H1 (cell line): ENCODE data around the gene SLC4A9. TPM values are rescaled to one million over a fixed set of nuclear protein-coding genes. Genes with fewer than 3 reads are reported as not detected.

ENCODE experiments used
- SAP30 ChIP-seq: fragments of 300-600 bp; sonication (generic); IDR thresholded peaks from 2 replicates; pipeline ENCODE4 v1.7.1; 2012; ENCODE audit warnings: low read length, moderate library complexity, mild to moderate bottlenecking, inconsistent platforms; ENCODE audit not compliant: insufficient read depth, insufficient replicate concordance
- ZNF274 ChIP-seq: IDR thresholded peaks from 2 replicates; pipeline ENCODE4 v1.7.0; 2012; ENCODE audit warnings: low read length, borderline replicate concordance; ENCODE audit errors: extremely low read depth
- polyA plus RNA-seq, 7 experiments: library from polyadenylated mRNA; depleted of rRNA in 3 of 7; stranded (reverse) in 5 of 7; unstranded in 2 of 7; fragments of >200 nt in 5 of 7; fragments of 200-250 nt in 2 of 7; gene quantifications; 1 replicate in 5 of 7; 2 replicates in 1 of 7; 4 replicates in 1 of 7; pipeline versions ENCODE4 v1.2.1 to v1.2.3, GENCODE V29; 2011 to 2013; ENCODE audit warnings: missing spikeins in 2 of 7, mixed read lengths in 2 of 7
- total RNA-seq: library from RNA; stranded (reverse); fragmentation: NEBNext Ultra II Directional; extraction: Animal tissue kit (Norgen Biotek cat#: 25700); gene quantifications from 2 replicates; pipeline ENCODE4 v1.2.1, GENCODE V29; 2021

The SLC4A9 gene
- total and polyA plus RNA-seq, 2 of the 8 experiments (the other 6 are each of a cell fraction or from before 2014, with no cell fraction given) = 0.15 to 0.28 TPM

GRCh38 chr5:140362311-140362710, 2.3 kb downstream of the SLC4A9 start (continued):
- TF ChIP-seq ZNF274 (no peak), SAP30 (no peak)
